PC-3 (cell line): ENCODE results near the gene ASH1L.

ENCODE experiments used
- CTCF ChIP-seq: fragments of 300-600 bp; sonication (generic); conservative IDR thresholded peaks from 2 replicates; pipeline ENCODE4 v1.5.1; 2017; ENCODE audit warnings: antibody characterized with exemption, low read depth, mild to moderate bottlenecking, low read length
- EZH2 ChIP-seq: fragments of 300-600 bp; sonication (generic); IDR thresholded peaks from one replicate; pipeline ENCODE4 v1.6.1; 2017; ENCODE audit warnings: antibody characterized with exemption, mild to moderate bottlenecking, low read length; ENCODE audit not compliant: unreplicated experiment
- EZH2phosphoT487 ChIP-seq: fragments of 300-600 bp; sonication (generic); IDR thresholded peaks from 2 replicates; pipeline ENCODE4 v1.6.1; 2018; ENCODE audit warnings: mild to moderate bottlenecking, antibody characterized with exemption, low read length, borderline replicate concordance

DNA sequence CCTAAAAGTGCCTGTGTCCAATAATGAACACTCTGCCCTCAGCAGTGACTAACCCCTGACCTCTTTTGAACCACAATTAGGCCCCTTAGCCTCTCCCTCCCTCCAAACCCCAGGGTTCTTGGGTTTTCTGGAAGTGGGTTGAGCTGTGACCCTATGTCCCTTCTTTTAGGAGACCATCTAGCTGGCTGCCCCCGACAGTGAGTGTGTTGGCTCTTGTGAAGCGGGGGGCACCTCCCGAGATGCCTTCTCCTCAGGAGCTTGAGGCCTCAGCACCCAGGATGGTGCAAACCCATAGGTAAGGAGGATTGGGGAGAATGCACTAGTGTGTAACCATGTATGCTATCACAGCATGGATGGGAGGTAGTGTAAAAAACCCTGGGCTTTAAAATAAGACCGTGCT lies 234.6 kb downstream of the ASH1L start:
- TF ChIP-seq EZH2, result no peak
- TF ChIP-seq CTCF, result no peak
- TF ChIP-seq EZH2phosphoT487, result no peak
